GM12892 (cell line): ENCODE data around the gene PTTG1IP.

Source experiments
- DNase-seq: peaks from one replicate; pipeline ENCODE4 v3.0.0; 2011; ENCODE audit not compliant: insufficient read length
- FAIRE-seq: peaks from 2 replicates; lab custom pipeline; 2011; peaks lifted over from hg19 to GRCh38; lab: Jason Lieb, UNC
- POLR2A ChIP-seq: IDR thresholded peaks from 2 replicates; pipeline ENCODE4 v1.6.1; 2011; ENCODE audit warnings: low read depth, low read length, control low read depth
- POLR2AphosphoS5 ChIP-seq: IDR thresholded peaks from 2 replicates; pipeline ENCODE4 v1.6.1; 2011; ENCODE audit warnings: low read depth, low read length, control low read depth
- TAF1 ChIP-seq: IDR thresholded peaks from 2 replicates; pipeline ENCODE4 v1.6.1; 2011; ENCODE audit warnings: low read depth, mild to moderate bottlenecking, control low read depth, low read length, borderline replicate concordance

PTTG1IP gene

DNA sequence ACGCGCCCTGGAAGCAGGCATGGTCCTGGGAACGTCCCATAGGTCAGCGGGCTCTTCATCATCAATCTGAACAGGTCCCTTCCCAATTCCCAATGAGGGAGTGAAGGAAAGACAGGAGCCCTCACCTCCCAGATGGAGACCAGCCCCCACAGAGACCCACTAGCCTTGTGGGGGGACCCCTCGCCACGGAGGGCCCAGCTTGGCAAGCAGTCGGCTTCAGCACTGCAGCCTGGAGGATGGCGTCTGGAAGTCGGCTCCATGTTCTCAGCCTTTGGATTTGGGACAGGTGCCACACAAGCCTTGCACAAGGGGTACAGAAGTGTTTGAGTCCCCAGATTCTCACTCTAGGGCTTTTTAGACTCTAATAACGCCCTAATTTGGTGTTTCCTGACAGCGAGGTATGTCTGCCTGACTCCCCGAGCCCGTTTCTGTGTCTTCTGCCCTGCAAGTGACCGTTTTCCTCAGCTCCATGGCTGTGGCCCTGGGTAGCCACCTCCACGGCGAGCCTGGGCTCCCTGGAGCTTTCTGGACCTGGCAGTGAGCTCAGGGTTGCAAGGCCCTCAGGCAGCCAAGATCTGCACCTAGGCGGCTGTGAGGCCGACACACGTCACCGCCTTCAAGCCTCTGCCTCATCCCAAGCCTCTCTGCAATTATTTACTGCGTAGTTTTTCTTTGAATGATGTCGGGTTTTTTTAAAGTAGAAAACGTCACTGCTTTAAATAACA is 30.6 kb downstream of the PTTG1IP start:
- no peak for FAIRE-seq
- DNase-seq: no peak
- TF ChIP-seq POLR2A: no peak
- TF ChIP-seq TAF1: no peak
- TF ChIP-seq POLR2AphosphoS5: no peak

DNA sequence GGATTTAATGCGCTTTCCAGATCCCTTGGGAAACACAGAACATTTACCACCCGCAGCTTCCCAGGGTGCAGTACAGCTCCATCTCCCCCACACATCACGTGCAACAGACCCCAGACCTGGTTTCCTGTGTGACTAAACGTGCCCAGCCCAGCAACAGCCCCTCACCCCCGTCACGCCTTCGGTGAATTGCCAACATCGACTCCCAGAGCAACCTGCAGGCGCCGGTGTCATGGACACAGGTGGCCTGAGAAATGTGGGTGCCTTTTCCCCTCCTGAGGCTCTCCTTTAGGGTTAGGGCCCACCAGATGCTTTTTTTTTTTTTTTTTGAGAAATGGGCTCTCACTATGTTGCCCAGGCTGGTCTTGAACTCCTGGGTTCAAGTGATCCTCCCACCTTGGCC is 31.4 kb downstream of the PTTG1IP start:
- TF ChIP-seq POLR2AphosphoS5 (no peak), POLR2A (no peak), TAF1 (no peak)

GRCh38 chr21:44840771-44841170 is 32.7 kb downstream of the PTTG1IP start:
- no peak for FAIRE-seq

More for the DNA sequence above, 31.4 kb downstream of the PTTG1IP start:
- DNase-seq: no peak
- FAIRE-seq: no peak

DNA sequence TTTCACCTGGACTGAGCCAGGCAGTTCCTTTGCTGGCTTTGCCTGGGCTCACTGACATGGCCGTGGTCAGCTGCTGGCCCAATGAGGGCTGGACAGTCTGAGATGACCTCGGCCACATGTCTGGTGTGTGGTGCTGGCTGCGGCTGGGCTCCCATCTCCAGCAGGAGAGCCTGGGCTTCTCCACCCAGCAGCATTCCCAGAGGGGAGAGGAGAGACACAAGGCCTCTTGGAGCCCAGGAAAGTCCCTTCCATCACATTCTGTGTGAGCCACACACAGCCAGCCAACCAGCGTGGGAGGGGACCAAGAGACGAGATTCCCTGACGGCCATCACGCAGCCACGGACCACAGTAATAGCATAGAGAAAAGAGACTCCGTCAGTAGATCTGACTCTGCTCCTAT is 34.5 kb downstream of the PTTG1IP start:
- FAIRE-seq (no peak), DNase-seq (no peak)
- TF ChIP-seq TAF1: no peak
- TF ChIP-seq POLR2AphosphoS5: no peak
- no peak for TF ChIP-seq POLR2A

More at GRCh38 chr21:44840771-44841170, 32.7 kb downstream of the PTTG1IP start:
- no peak for TF ChIP-seq POLR2A
- no peak for TF ChIP-seq POLR2AphosphoS5
- TF ChIP-seq TAF1: no peak
- no peak for DNase-seq

DNA sequence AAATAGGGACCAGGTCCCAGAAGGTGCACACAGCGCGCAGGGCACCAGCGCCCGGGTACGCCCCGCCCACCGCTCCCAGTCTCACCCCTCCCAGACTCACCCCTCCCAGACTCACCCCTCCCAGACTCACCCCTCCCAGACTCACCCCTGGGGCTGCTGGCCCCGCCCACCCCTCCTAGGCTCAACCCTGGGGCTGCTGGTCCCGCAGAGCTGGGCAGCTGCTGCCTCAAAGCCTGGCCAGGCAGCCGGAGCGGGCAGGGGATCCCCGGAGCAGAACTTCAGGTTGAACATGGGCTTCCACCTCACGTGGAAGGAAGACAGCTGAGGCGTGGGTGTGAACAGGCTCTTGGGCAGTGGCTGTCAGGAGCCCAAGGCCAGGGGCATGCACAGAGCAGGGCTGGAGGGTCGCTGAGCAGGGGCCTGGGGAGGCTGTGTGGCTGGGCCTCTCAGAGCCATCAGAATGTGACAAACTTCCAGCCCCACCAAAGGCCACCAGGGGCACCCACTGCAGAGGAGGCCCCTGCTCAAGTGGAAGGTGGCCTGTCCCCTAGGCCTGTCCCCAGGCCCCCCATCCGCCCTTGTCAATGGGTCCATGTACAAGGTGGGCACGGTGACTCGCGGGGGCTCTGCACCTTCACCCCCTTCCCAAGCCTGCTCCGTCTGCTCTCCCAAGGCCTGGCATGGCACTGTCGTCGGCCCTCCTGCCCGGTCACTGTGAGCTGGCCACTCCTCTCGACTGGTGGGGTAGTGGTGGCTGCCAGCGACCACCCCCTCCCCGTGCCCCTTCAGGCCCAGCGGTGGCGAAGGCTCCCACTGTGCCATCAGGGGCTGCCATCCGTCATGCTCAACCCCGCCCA is 35.2 kb downstream of the PTTG1IP start:
- TF ChIP-seq POLR2A: no peak
- no peak for TF ChIP-seq POLR2AphosphoS5
- FAIRE-seq (no peak), DNase-seq (no peak)

GRCh38 chr21:44837537-44837936 is 36.0 kb downstream of the PTTG1IP start:
- FAIRE-seq: no peak
- TF ChIP-seq POLR2AphosphoS5: no peak
- no peak for TF ChIP-seq TAF1
- TF ChIP-seq POLR2A: no peak
- DNase-seq: no peak

- FAIRE-seq (no peak), DNase-seq (no peak)
- TF ChIP-seq TAF1 (no peak), POLR2A (no peak), POLR2AphosphoS5 (no peak)
Observed at GRCh38 chr21:44836666-44837471, 36.6 kb downstream of the PTTG1IP start.

DNA sequence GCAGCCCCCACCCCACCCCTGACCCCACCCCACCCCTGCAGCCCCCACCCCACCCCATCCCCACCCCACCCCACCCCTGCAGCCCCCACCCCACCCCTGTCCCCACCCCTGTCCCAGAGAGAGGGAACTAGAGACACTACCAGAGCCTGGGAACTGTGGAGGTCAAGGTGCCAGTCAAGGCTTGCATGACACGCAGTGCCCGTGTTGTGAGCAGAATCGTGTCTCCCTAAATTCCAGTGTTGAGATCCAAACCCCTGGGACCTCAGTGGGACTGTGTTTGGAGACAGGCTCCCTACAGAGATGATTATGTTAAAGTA is 37.2 kb downstream of the PTTG1IP start:
- TF ChIP-seq POLR2AphosphoS5 (no peak), POLR2A (no peak), TAF1 (no peak)
- no peak for FAIRE-seq
- DNase-seq: no peak

- DNase-seq (no peak), FAIRE-seq (no peak)
- TF ChIP-seq POLR2AphosphoS5 (no peak), POLR2A (no peak), TAF1 (no peak)
Observed at GRCh38 chr21:44835647-44835973, 37.9 kb downstream of the PTTG1IP start.

GRCh38 chr21:44834951-44835646 is 38.4 kb downstream of the PTTG1IP start:
- no peak for DNase-seq
- FAIRE-seq: no peak
- TF ChIP-seq TAF1: no peak
- no peak for TF ChIP-seq POLR2A
- no peak for TF ChIP-seq POLR2AphosphoS5

DNA sequence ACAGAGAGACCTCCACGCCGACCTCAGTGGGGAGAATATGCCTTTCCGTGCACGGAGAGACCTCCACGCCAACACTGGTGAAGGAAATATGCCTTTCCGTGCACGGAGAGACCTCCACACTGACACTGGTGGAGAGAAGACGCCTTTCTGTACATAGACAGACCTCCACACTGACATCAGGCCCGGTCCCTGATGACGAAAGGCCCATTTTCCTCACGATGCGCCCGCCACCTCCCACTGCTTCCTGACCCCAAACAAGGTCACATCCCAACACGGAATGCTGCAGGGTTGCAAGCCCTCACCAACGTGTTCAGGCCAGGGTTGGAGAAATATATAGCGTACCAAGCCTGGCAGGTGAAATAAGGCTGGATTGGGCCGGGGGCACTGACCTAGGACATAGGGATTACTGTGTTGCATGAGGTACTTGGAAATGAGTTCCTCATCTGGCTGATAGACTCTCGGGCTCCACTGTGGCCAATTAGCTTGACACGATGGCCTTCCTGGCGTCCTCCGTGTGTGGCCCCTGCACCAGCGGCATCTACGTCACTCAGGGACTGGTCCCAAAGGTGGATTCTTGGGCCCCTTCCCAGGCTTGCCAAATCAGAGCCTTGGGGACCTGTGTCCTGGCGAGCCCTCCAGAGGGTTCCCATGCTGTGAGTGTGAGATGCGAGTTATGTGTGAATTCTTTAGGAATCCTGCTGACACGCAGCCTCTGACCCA is 39.1 kb downstream of the PTTG1IP start:
- FAIRE-seq (no peak), DNase-seq (no peak)
- TF ChIP-seq POLR2A (no peak), TAF1 (no peak), POLR2AphosphoS5 (no peak)
